Endothelial cell of umbilical vein (primary cell): ENCODE results near the gene ADGRG4. TPM values are rescaled to one million over a fixed set of nuclear protein-coding genes. Genes with fewer than 3 reads are reported as not detected.
"Not testable (repeated sequence)": the region's sequence is repeated elsewhere in the genome, so short reads cannot be mapped to it uniquely, and the experiment has no call there.

Experiments
- BruUV-seq: library from RNA; stranded (reverse); fragments of 400-500 nt; replicated peaks from 2 replicates; lab custom pipeline; 2021; lab: Mats Ljungman, UMichigan
- CTCF ChIA-PET: fragments of 300-600, 350-600 bp; sonication (Branson Sonifier 250); formaldehyde crosslinking; loops from one replicate; lab custom pipeline; 2021; ENCODE audit warnings: antibody characterized with exemption, inconsistent platforms; lab: Charles Lee
- POLR2A ChIA-PET: fragments of 300-600, 350-600 bp; sonication (Branson Sonifier 250); formaldehyde crosslinking; loops from one replicate; lab custom pipeline; 2021; ENCODE audit warnings: antibody characterized with exemption, inconsistent platforms; lab: Charles Lee
- DNase-seq: peaks from one replicate; pipeline ENCODE4 v3.0.0-alpha.2; 2011; ENCODE audit warnings: low read depth, low spot score
- FAIRE-seq: peaks from 2 replicates; lab custom pipeline; 2011; peaks lifted over from hg19 to GRCh38; lab: Jason Lieb, UNC
- H2AFZ ChIP-seq: 2 replicates; pipeline ENCODE4 v1.6.0; 2012; ENCODE audit warnings: low read depth, low read length, control low read depth, inconsistent platforms
- H3K27ac ChIP-seq: 2 replicates; pipeline ENCODE4 v1.5.1; 2011; ENCODE audit warnings: low read depth, mild to moderate bottlenecking, control low read depth, low read length, moderate library complexity; ENCODE audit not compliant: insufficient read depth
- H3K27me3 ChIP-seq, 2 experiments: 2 replicates each; pipeline versions ENCODE4 v1.6.0 to v1.6.1; 2011; ENCODE audit warnings: low read length in 2 of 2, mixed read lengths in 1 of 2; ENCODE audit not compliant: control insufficient read depth in 2 of 2, insufficient read depth in 2 of 2
- H3K36me3 ChIP-seq, 2 experiments: 2 replicates in 1 of 2; 3 replicates in 1 of 2; pipeline ENCODE4 v1.5.1; 2011; ENCODE audit warnings: low read length in 2 of 2, mild to moderate bottlenecking in 1 of 2, moderate library complexity in 1 of 2; ENCODE audit not compliant: control insufficient read depth in 2 of 2, insufficient read depth in 2 of 2; ENCODE audit errors: extremely low read depth in 1 of 2
- H3K4me1 ChIP-seq: 3 replicates; pipeline ENCODE4 v1.5.1; 2011; ENCODE audit warnings: mild to moderate bottlenecking, low read length; ENCODE audit not compliant: control insufficient read depth, insufficient read depth; ENCODE audit errors: extremely low read depth
- H3K4me2 ChIP-seq: 2 replicates; pipeline ENCODE4 v1.6.1; 2011; ENCODE audit warnings: low read length, control low read depth, mixed read lengths; ENCODE audit not compliant: insufficient read depth
- H3K4me3 ChIP-seq, 3 experiments: fragments of 200-600 bp in 1 of 3; sonication (generic), shearing (Covaris generic) in 1 of 3; replicated peaks in 1 of 3; 2 replicates each; pipeline ENCODE4 v1.5.1; 2011 to 2016; ENCODE audit warnings: control low read depth in 3 of 3, low read length in 3 of 3, mild to moderate bottlenecking in 2 of 3, inconsistent platforms in 1 of 3, low read depth in 1 of 3, moderate library complexity in 1 of 3; ENCODE audit not compliant: insufficient read depth in 1 of 3
- H3K79me2 ChIP-seq: 2 replicates; pipeline ENCODE4 v1.6.0; 2012; ENCODE audit warnings: low read length, inconsistent platforms; ENCODE audit not compliant: control insufficient read depth, insufficient read depth
- H3K9ac ChIP-seq: replicated peaks from 2 replicates; pipeline ENCODE3; 2011; ENCODE audit warnings: low read length, control low read depth; ENCODE audit not compliant: insufficient read depth; ENCODE audit errors: extremely low read depth
- H3K9me1 ChIP-seq: replicated peaks from 3 replicates; pipeline ENCODE4 v1.6.0; 2011; ENCODE audit warnings: mild to moderate bottlenecking, low read length; ENCODE audit not compliant: control insufficient read depth, insufficient read depth; ENCODE audit errors: extremely low read depth
- H3K9me3 ChIP-seq: replicated peaks from 2 replicates; pipeline ENCODE4 v1.5.1; 2012; ENCODE audit warnings: low read length, inconsistent platforms; ENCODE audit not compliant: control insufficient read depth, insufficient read depth
- H4K20me1 ChIP-seq: replicated peaks from 2 replicates; pipeline ENCODE3; 2011; ENCODE audit warnings: mild to moderate bottlenecking, low read length; ENCODE audit not compliant: control insufficient read depth, insufficient read depth; ENCODE audit errors: extremely low read depth
- CTCF ChIP-seq, 2 donors: IDR thresholded peaks; 1 replicate in 1 of 2; 2 replicates in 1 of 2; pipeline ENCODE4 v1.5.1; 2011; ENCODE audit warnings: low read length in 2 of 2, mild to moderate bottlenecking in 2 of 2, moderate library complexity in 2 of 2, control low read depth in 1 of 2, inconsistent platforms in 1 of 2, low read depth in 1 of 2; ENCODE audit not compliant: insufficient read depth in 1 of 2; ENCODE audit errors: extremely low read depth in 1 of 2
- EZH2 ChIP-seq: IDR thresholded peaks from 2 replicates; pipeline ENCODE4 v1.6.1; 2012; ENCODE audit warnings: borderline replicate concordance, low read depth, mild to moderate bottlenecking, moderate library complexity, low read length, inconsistent platforms; ENCODE audit not compliant: severe bottlenecking
- FOS ChIP-seq: IDR thresholded peaks from 2 replicates; pipeline ENCODE4 v1.6.1; 2011; ENCODE audit warnings: mild to moderate bottlenecking, low read length, moderate library complexity, borderline replicate concordance; ENCODE audit not compliant: insufficient read depth
- GATA2 ChIP-seq: IDR thresholded peaks from 2 replicates; pipeline ENCODE4 v1.7.0; 2011; ENCODE audit warnings: low read depth, mild to moderate bottlenecking, moderate library complexity, mixed read lengths, low read length; ENCODE audit not compliant: insufficient read length, insufficient read depth
- JUN ChIP-seq: IDR thresholded peaks from 2 replicates; pipeline ENCODE4 v1.6.1; 2011; ENCODE audit warnings: borderline replicate concordance, low read depth; ENCODE audit not compliant: insufficient read length, insufficient read depth
- MAX ChIP-seq: IDR thresholded peaks from 2 replicates; pipeline ENCODE4 v1.6.1; 2011; ENCODE audit not compliant: insufficient read depth, insufficient read length
- MYC ChIP-seq: IDR thresholded peaks from one replicate; pipeline ENCODE4 v1.6.1; 2011; ENCODE audit warnings: mild to moderate bottlenecking, low read depth, low read length
- POLR2A ChIP-seq: IDR thresholded peaks from 2 replicates; pipeline ENCODE4 v1.6.1; 2012; ENCODE audit warnings: low read depth, mild to moderate bottlenecking, control low read depth, low read length
- POLR2AphosphoS5 ChIP-seq: IDR thresholded peaks from 2 replicates; pipeline ENCODE4 v1.6.1; 2012; ENCODE audit warnings: low read depth, mild to moderate bottlenecking, control low read depth, low read length, moderate library complexity; ENCODE audit not compliant: insufficient read depth
- dilution Hi-C: fragments of 300-500 bp; cut with MboI; formaldehyde crosslinking; loops from one replicate; pipeline ENCODE4 v1.15.0; 2019; ENCODE audit warnings: low sequenced_read_pairs; ENCODE audit not compliant: extremely low pct_ligation_motif_present
- intact Hi-C: fragments of 100-400 bp; cut with micrococcal nuclease; formaldehyde crosslinking; loops from one replicate; pipeline ENCODE4 v1.10.0; 2022
- polyA plus RNA-seq, 4 experiments: library from polyadenylated mRNA; depleted of rRNA in 3 of 4; stranded (reverse) in 3 of 4; unstranded in 1 of 4; fragments of >200 nt; gene quantifications; 2 replicates each; pipeline versions ENCODE4 v1.2.1 to v1.2.3, GENCODE V29; 2011 to 2012; ENCODE audit warnings: missing spikeins in 1 of 4
- total RNA-seq: library from RNA; stranded (reverse); gene quantifications from 2 replicates; pipeline ENCODE4 v1.2.3, GENCODE V29; 2021

The ADGRG4 gene
- total and polyA plus RNA-seq, 2 donors (not counting 3 experiments of a cell fraction or from before 2014, with no cell fraction given) = 0.04 to 0.08 TPM

GRCh38 chrX:136286375-136286774 lies 14.4 kb upstream of the ADGRG4 start:
- H4K20me1 ChIP-seq, H3K9me1 ChIP-seq, H2AFZ ChIP-seq, dilution Hi-C loops, POLR2A ChIA-PET, H3K79me2 ChIP-seq, H3K27ac ChIP-seq, H3K27me3 ChIP-seq, H3K4me2 ChIP-seq, H3K9me3 ChIP-seq, BruUV-seq, H3K4me1 ChIP-seq, DNase-seq, FAIRE-seq, CTCF ChIA-PET, intact Hi-C loops, H3K36me3 ChIP-seq, H3K4me3 ChIP-seq, H3K9ac ChIP-seq: not testable (repeated sequence)

GRCh38 chrX:136291824-136292223 lies 8.9 kb upstream of the ADGRG4 start:
- Histone ChIP-seq H3K9me1 (no peaks in the 10 kb centered on the region), H2AFZ (no peak overlapping the region), H4K20me1 (no peaks in the 10 kb centered on the region), H3K36me3 (no peaks in the 10 kb centered on the region), H3K79me2 (no peaks in the 10 kb centered on the region), H3K27ac (no peak overlapping the region), H3K4me3 (no peak overlapping the region), H3K4me2 (no peak overlapping the region), H3K9ac (no peak overlapping the region), H3K27me3 (no peaks in the 10 kb centered on the region), H3K4me1 (no peaks in the 10 kb centered on the region), H3K9me3 (no peaks in the 10 kb centered on the region)
- BruUV-seq = no TSS peak
- FAIRE-seq = no peak
- DNase-seq = no peak
- ChIA-PET CTCF (no interaction called here), POLR2A (no interaction called here)
- intact Hi-C loops = no loop called here
- dilution Hi-C loops = no loop called here
- TF ChIP-seq FOS = no peak
- no peak for TF ChIP-seq MYC
- no peak for TF ChIP-seq EZH2
- TF ChIP-seq GATA2 = no peak
- no peak for TF ChIP-seq MAX
- no peak for TF ChIP-seq JUN
- no peak for TF ChIP-seq CTCF (IDR thresholded peaks at IDR 0.05; ENCODE audit: extremely low read depth in 1 of 2, insufficient read depth in 1 of 2, low read depth in 1 of 2, low read length in 2 of 2)
- no peak for TF ChIP-seq POLR2AphosphoS5
- TF ChIP-seq POLR2A = no peak
